Measurements from ENCODE around the gene DNPH1. TPM values are rescaled to one million over a fixed set of nuclear protein-coding genes. Genes with fewer than 3 reads are reported as not detected.

DNPH1 gene
- total RNA-seq, 3 donors from 2014 or later, result 42.7 to 69.0 (median 45.7) TPM

- Histone ChIP-seq H3K4me3 (no peak overlapping the region), H3K9me3 (no peaks in the 10 kb centered on the region), H3K36me3 (ENCODE audit: low read depth) (no peaks in the 10 kb centered on the region), H3K4me1 (ENCODE audit: low read depth) (no peaks in the 10 kb centered on the region)
- no peak for TF ChIP-seq CTCF (IDR thresholded peaks at IDR 0.05)
- ATAC-seq, result no peak
- intact Hi-C loops (cut with DNase I, micrococcal nuclease), result no loop called here
- no peak for DNase-seq
Measured at GRCh38 chr6:43239054-43239453, 9.8 kb upstream of the DNPH1 start.

- DNase-seq (no peak), ATAC-seq (no peak)
- Histone ChIP-seq H3K9me3 (no peaks in the 10 kb centered on the region), H3K4me1 (ENCODE audit: low read depth) (no peaks in the 10 kb centered on the region), H3K36me3 (ENCODE audit: low read depth) (no peaks in the 10 kb centered on the region), H3K4me3 (no peak overlapping the region)
- no peak for TF ChIP-seq CTCF (IDR thresholded peaks at IDR 0.05)
- intact Hi-C loops (cut with DNase I, micrococcal nuclease), result no loop called here
Measured at GRCh38 chr6:43235841-43236240, 6.6 kb upstream of the DNPH1 start.

GRCh38 chr6:43231735-43232450, 2.6 kb upstream of the DNPH1 start:
- intact Hi-C loops (cut with DNase I, micrococcal nuclease), result no loop called here
- Histone ChIP-seq H3K4me1 (ENCODE audit: low read depth) (peaks cover 2% of the 10 kb centered on the region), H3K9me3 (no peaks in the 10 kb centered on the region), H3K36me3 (ENCODE audit: low read depth) (no peaks in the 10 kb centered on the region), H3K4me3 (no peak overlapping the region)
- no peak for TF ChIP-seq CTCF (IDR thresholded peaks at IDR 0.05)
- ATAC-seq (no peak), DNase-seq (no peak)

- intact Hi-C loops (cut with DNase I, micrococcal nuclease), result no loop called here
Measured at GRCh38 chr6:43231053-43231452, 1.8 kb upstream of the DNPH1 start.

GRCh38 chr6:43229803-43230620, 731 bp upstream of the DNPH1 start:
- DNase-seq (no peak), ATAC-seq (no peak)
- TF ChIP-seq CTCF (IDR thresholded peaks at IDR 0.05), result no peak
- intact Hi-C loops (cut with DNase I, micrococcal nuclease), result no loop called here
- H3K9me3 ChIP-seq, result no peaks in the 10 kb centered on the region
- no peaks in the 10 kb centered on the region for H3K36me3 ChIP-seq (ENCODE audit: low read depth)
- no peak overlapping the region for H3K4me3 ChIP-seq
- H3K4me1 ChIP-seq (ENCODE audit: low read depth), result peaks cover 2% of the 10 kb centered on the region

More at GRCh38 chr6:43231053-43231452, 1.8 kb upstream of the DNPH1 start:
- no peak for ATAC-seq
- H3K9me3 ChIP-seq, result no peaks in the 10 kb centered on the region
- no peak for DNase-seq
- H3K4me1 ChIP-seq (ENCODE audit: low read depth), result peaks cover 2% of the 10 kb centered on the region
- no peaks in the 10 kb centered on the region for H3K36me3 ChIP-seq (ENCODE audit: low read depth)
- no peak overlapping the region for H3K4me3 ChIP-seq
- TF ChIP-seq CTCF (IDR thresholded peaks at IDR 0.05), result no peak
